HUES6 (cell line): ENCODE measurements around the gene DCC.

Source experiments
- H3K27ac ChIP-seq: 2 replicates; pipeline ENCODE4 v1.7.0; 2013; ENCODE audit warnings: low read depth, mild to moderate bottlenecking, low read length, inconsistent platforms
- H3K27me3 ChIP-seq: 2 replicates; pipeline ENCODE4 v1.6.1; 2013; ENCODE audit warnings: low read length; ENCODE audit not compliant: control insufficient read depth, insufficient read depth
- H3K36me3 ChIP-seq: 2 replicates; pipeline ENCODE4 v1.6.1; 2013; ENCODE audit warnings: low read length; ENCODE audit not compliant: control insufficient read depth, insufficient read depth
- H3K4me1 ChIP-seq: 2 replicates; pipeline ENCODE4 v1.6.1; 2013; ENCODE audit warnings: low read length; ENCODE audit not compliant: control insufficient read depth, insufficient read depth
- H3K4me3 ChIP-seq: 2 replicates; pipeline ENCODE4 v1.5.1; 2013; ENCODE audit warnings: low read depth, low read length
- H3K9ac ChIP-seq: one replicate; pipeline ENCODE4 v1.6.1; 2013; ENCODE audit warnings: mild to moderate bottlenecking, low read length
- H3K9me3 ChIP-seq: 2 replicates; pipeline ENCODE4 v1.6.1; 2013; ENCODE audit warnings: low read depth, low read length; ENCODE audit not compliant: control insufficient read depth, insufficient read depth

DCC gene

GRCh38 chr18:53422896-53423295 is 1082.9 kb downstream of the DCC start:
- no peaks in the 10 kb centered on the region for H3K27me3 ChIP-seq
- H3K4me1 ChIP-seq = peaks cover 8% of the 10 kb centered on the region
- no peak overlapping the region for H3K27ac ChIP-seq
- no peaks in the 10 kb centered on the region for H3K36me3 ChIP-seq
- no peaks in the 10 kb centered on the region for H3K9me3 ChIP-seq
- H3K4me3 ChIP-seq = no peak overlapping the region
- no peak overlapping the region for H3K9ac ChIP-seq

DNA sequence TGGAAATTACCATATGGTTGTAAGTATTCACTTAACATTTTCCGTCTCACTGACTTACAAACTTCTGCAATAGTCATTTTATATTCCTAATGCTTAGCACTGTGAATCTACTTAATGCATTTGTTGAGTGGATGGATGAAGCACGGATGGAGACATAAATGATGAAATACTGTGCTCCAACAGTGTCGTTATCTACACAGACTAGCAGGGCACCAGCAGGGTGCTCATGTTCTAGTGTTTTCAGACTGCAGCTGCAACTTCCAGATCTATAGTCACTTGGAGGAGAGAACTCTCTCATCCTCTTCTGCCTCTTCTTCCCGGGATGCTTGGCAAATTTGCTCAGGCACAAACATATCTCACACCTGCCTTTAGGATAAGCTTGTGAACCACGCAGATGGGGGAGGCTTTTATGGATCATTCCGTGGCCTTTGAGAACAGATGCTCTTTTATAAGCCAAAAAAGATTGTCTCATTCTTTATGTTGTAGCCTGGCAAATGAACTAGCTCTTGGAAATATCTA is 1086.7 kb downstream of the DCC start:
- Histone ChIP-seq H3K4me1 (peaks cover 5% of the 10 kb centered on the region; the same call in 1 of the 2 replicates), H3K9ac (no peak overlapping the region), H3K36me3 (no peaks in the 10 kb centered on the region), H3K9me3 (no peaks in the 10 kb centered on the region), H3K4me3 (no peak overlapping the region), H3K27ac (no peak overlapping the region), H3K27me3 (no peaks in the 10 kb centered on the region)

- Histone ChIP-seq H3K36me3 (no peaks in the 10 kb centered on the region), H3K9me3 (no peaks in the 10 kb centered on the region), H3K27me3 (no peaks in the 10 kb centered on the region), H3K27ac (no peak overlapping the region), H3K4me3 (no peak overlapping the region), H3K9ac (no peak overlapping the region), H3K4me1 (no peaks in the 10 kb centered on the region)
Observed at GRCh38 chr18:53441761-53442414, 1101.9 kb downstream of the DCC start.

- Histone ChIP-seq H3K9ac (no peak overlapping the region), H3K27me3 (no peaks in the 10 kb centered on the region), H3K36me3 (no peaks in the 10 kb centered on the region), H3K4me1 (no peaks in the 10 kb centered on the region), H3K27ac (no peak overlapping the region), H3K4me3 (no peak overlapping the region), H3K9me3 (no peaks in the 10 kb centered on the region)
Observed at GRCh38 chr18:53442415-53442783, 1102.4 kb downstream of the DCC start.

DNA sequence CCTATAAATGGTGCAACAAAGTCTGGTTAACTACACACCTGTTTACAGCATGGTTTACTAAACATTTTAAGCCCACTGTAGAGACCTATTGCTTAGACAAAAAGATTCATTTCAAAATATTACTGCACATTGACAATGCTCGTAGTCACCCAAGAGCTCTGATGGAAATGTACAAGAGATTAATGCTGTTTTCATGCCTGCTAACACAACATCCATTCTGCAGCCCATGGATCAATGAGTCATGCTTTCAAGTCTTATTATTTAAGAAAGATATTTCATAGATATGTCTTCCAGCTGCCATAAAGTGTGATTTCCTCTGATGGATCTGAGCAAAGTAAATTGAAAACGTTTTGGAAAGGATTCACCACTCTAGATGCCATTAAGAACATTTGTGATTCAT is 1103.3 kb downstream of the DCC start:
- Histone ChIP-seq H3K36me3 (no peaks in the 10 kb centered on the region), H3K4me3 (no peak overlapping the region), H3K9me3 (no peaks in the 10 kb centered on the region), H3K27me3 (no peaks in the 10 kb centered on the region), H3K27ac (no peak overlapping the region), H3K9ac (no peak overlapping the region), H3K4me1 (no peaks in the 10 kb centered on the region)

DNA sequence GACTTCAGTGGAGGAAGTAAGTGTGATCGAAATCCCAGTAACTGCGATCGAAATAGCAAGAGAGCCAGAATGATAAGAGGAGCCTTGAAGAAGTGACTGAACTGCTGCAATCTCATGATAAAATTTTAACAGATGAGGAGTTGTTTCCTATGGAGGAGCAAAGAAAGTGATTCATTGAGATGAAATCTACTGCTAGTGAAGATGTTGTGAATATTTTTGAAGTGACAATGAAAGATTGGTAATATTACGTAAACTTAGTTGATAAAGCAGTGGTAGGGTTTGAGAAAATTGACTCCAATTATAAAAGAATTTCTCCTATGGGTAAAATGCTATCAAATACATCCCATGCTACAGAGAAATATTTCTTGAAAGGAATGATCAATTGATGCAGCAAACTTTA is 1103.8 kb downstream of the DCC start:
- no peaks in the 10 kb centered on the region for H3K9me3 ChIP-seq
- H3K36me3 ChIP-seq = no peaks in the 10 kb centered on the region
- H3K27me3 ChIP-seq = no peaks in the 10 kb centered on the region
- no peak overlapping the region for H3K4me3 ChIP-seq
- H3K27ac ChIP-seq = no peak overlapping the region
- no peaks in the 10 kb centered on the region for H3K4me1 ChIP-seq
- H3K9ac ChIP-seq = no peak overlapping the region

DNA sequence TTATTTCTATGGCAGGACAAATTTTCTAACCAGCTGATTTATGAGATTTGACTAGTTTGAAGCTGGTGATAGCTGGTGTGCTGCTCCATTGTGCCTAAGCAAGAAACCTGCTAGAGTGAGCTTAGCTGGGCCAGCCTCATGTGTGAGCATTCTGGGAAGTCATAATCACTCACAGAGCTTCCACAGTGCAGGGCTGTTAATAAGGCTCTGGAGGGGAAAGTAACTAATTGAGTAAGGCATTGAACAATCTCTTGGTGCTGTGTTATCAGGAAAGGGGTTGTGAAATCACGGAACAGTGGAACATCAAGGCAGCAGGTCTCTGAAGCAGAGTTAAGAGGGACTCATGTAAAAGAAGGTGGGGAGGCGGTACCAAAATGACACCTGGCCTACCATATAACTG is 1111.9 kb downstream of the DCC start:
- Histone ChIP-seq H3K27ac (no peak overlapping the region), H3K9ac (no peak overlapping the region), H3K27me3 (no peaks in the 10 kb centered on the region), H3K4me3 (no peak overlapping the region), H3K36me3 (no peaks in the 10 kb centered on the region), H3K4me1 (no peaks in the 10 kb centered on the region), H3K9me3 (no peaks in the 10 kb centered on the region)

DNA sequence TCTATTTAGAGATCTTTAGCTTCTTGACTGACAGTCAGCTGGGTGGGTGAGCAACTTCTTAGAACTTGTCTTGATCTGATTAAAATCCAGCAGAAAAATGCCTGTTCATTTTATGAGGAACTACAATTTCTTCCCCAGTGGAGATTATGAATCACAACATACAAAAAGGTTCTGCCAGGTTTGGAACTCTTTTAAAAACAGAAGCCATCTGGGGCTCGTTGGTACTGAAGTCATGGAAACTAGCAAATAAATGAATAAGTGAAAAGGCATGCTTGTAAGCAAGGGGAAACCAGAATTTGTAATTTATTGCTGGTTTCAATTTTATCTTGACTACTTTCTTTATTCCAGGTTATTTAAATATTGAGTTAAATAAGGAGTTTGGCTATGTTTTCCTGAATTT is 1117.1 kb downstream of the DCC start:
- Histone ChIP-seq H3K27me3 (no peaks in the 10 kb centered on the region), H3K36me3 (no peaks in the 10 kb centered on the region), H3K9ac (no peak overlapping the region), H3K4me1 (peaks cover 12% of the 10 kb centered on the region), H3K9me3 (no peaks in the 10 kb centered on the region), H3K4me3 (no peak overlapping the region), H3K27ac (no peak overlapping the region)

DNA sequence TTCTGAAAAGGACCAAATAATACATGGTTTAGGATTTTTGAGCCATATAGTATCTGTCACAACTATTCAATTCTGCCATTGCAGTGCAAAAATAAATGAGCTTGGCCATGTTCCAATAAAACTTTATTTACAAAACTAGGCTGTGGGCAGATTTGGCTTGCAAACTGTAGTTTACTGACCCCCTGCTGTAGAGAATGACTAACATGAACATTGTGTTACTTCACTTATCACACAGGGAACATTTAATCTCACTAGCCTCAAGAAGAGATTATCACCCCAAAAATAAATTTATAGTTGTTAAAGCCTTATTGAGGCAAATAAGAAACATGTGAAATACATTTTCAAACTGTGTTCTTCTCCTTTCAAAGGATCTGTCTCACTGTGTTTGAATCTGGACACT is 1118.3 kb downstream of the DCC start:
- peaks cover 12% of the 10 kb centered on the region for H3K4me1 ChIP-seq
- no peak overlapping the region for H3K4me3 ChIP-seq
- H3K36me3 ChIP-seq = no peaks in the 10 kb centered on the region
- no peaks in the 10 kb centered on the region for H3K27me3 ChIP-seq
- H3K9me3 ChIP-seq = no peaks in the 10 kb centered on the region
- H3K27ac ChIP-seq = no peak overlapping the region
- H3K9ac ChIP-seq = no peak overlapping the region

DNA sequence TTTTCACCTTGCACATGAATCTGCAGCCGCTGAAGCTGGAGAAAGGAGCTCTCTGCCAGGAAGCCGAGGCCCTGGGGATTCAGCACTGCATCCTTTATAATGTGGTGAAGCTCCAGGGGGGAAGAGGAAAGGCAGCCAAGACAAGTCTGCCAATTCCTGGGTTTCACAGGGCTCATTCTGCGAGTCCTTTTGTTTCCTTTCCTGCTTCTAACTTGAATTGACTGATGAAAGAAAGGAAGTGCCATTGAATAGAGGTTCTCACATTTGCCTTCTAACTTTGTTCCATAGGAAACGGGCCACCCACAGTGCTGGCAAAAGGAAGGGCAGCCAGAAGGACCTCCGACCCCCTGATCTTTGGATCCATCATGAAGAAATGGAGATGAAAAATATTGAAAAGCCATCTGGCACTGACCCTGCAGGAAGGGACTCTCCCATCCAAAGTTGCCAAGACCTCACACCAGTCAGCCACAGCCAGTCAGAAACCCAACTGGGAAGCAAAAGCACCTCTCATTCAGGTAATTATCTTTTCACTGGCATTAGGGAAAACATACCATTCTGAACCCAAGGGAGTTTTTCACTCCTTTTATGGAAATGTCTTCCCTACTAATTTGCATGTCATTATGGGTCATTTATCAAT is 1119.1 kb downstream of the DCC start:
- Histone ChIP-seq H3K36me3 (no peaks in the 10 kb centered on the region), H3K4me3 (no peak overlapping the region), H3K9me3 (no peaks in the 10 kb centered on the region), H3K27me3 (no peaks in the 10 kb centered on the region), H3K9ac (no peak overlapping the region), H3K4me1 (peaks cover 12% of the 10 kb centered on the region), H3K27ac (peak overlapping the region; percentile 6; the same call in 1 of the 2 replicates)

DNA sequence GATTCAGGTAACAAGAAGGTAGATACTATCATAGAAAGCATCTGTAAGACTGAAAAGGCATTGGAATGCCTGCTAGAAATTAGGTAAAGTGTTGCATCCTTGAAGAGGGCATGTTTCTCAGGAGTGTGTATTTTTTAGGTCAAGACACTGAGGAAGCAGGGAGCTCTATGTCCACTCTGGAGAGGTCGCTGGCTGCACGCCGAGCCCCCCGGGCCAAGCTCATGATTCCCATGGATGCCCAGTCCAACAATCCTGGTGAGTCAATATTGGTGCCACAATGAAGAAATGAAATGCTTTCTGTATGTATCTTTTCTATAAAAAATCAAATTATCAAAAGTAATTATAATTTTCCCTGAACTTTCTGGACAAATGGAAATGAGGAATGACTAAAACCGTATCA is 1127.8 kb downstream of the DCC start:
- H3K9me3 ChIP-seq = 0 out of 2 replicates have a peak, but pooled peaks cover 6% of the 10 kb centered on the region
- no peaks in the 10 kb centered on the region for H3K4me1 ChIP-seq
- no peak overlapping the region for H3K9ac ChIP-seq
- no peak overlapping the region for H3K4me3 ChIP-seq
- H3K27me3 ChIP-seq = no peaks in the 10 kb centered on the region
- H3K27ac ChIP-seq = no peak overlapping the region
- H3K36me3 ChIP-seq = no peaks in the 10 kb centered on the region
